A673 (cell line): ENCODE data around the gene ITPR1. TPM values are rescaled to one million over a fixed set of nuclear protein-coding genes. Genes with fewer than 3 reads are reported as not detected.
A peak's percentile ranks its signal among the peaks of the same experiment; 100 is the strongest.

ENCODE experiments used
- BruUV-seq: library from RNA; stranded (reverse); fragments of 400-500 nt; replicated peaks from 2 replicates; lab custom pipeline; 2021; lab: Mats Ljungman, UMichigan
- CTCF ChIA-PET: fragments of 300-600 bp; sonication (Branson Sonifier 250); formaldehyde crosslinking; loops from one replicate; lab custom pipeline; 2022; ENCODE audit warnings: antibody characterized with exemption; lab: Charles Lee
- POLR2A ChIA-PET: fragments of 300-600 bp; sonication (Branson Sonifier 250); formaldehyde crosslinking; loops from one replicate; lab custom pipeline; 2022; ENCODE audit warnings: antibody characterized with exemption; ENCODE audit not compliant: low non-redundant PET; lab: Charles Lee
- DNase-seq: peaks from one replicate; pipeline ENCODE4 v3.0.0-alpha.2; 2015; ENCODE audit warnings: low spot score
- H3K27ac ChIP-seq: fragments of 200-600 bp; sonication (generic); 2 replicates; pipeline ENCODE4 v1.5.1; 2016; ENCODE audit warnings: mixed run types, low read depth, mild to moderate bottlenecking, mixed read lengths, antibody characterized with exemption, low read length; ENCODE audit not compliant: poor library complexity, severe bottlenecking
- H3K27me3 ChIP-seq: fragments of 200-600 bp; sonication (generic); replicated peaks from 2 replicates; pipeline ENCODE4 v1.6.1; 2017; ENCODE audit warnings: mixed run types, low read depth, mild to moderate bottlenecking, mixed read lengths, antibody characterized with exemption, low read length; ENCODE audit not compliant: insufficient read depth, poor library complexity
- H3K36me3 ChIP-seq: fragments of 200-600 bp; sonication (generic); 2 replicates; pipeline ENCODE4 v1.6.1; 2016; ENCODE audit warnings: mixed run types, mild to moderate bottlenecking, mixed read lengths, antibody characterized with exemption, low read length; ENCODE audit not compliant: insufficient read depth, poor library complexity, severe bottlenecking
- H3K4me1 ChIP-seq: fragments of 200-600 bp; sonication (generic); 2 replicates; pipeline ENCODE4 v1.6.1; 2017; ENCODE audit warnings: mixed run types, mild to moderate bottlenecking, mixed read lengths, antibody characterized with exemption, low read length; ENCODE audit not compliant: insufficient read depth, poor library complexity, severe bottlenecking
- H3K4me3 ChIP-seq: fragments of 200-600 bp; sonication (generic); 2 replicates; pipeline ENCODE4 v1.5.1; 2016; ENCODE audit warnings: low read depth, mixed run types, mild to moderate bottlenecking, mixed read lengths, low read length; ENCODE audit not compliant: poor library complexity, severe bottlenecking
- H3K9me3 ChIP-seq: fragments of 200-600 bp; sonication (generic); 2 replicates; pipeline ENCODE4 v1.6.1; 2016; ENCODE audit warnings: mixed run types, low read depth, mild to moderate bottlenecking, mixed read lengths, antibody characterized with exemption, low read length; ENCODE audit not compliant: poor library complexity, severe bottlenecking
- EZH2 ChIP-seq: fragments of 200-600 bp; sonication (generic); IDR thresholded peaks from 2 replicates; pipeline ENCODE4 v1.6.1; 2017; ENCODE audit warnings: borderline replicate concordance, low read depth, mild to moderate bottlenecking, mixed read lengths, antibody characterized with exemption, low read length; ENCODE audit not compliant: poor library complexity, severe bottlenecking
- intact Hi-C: fragments of 100-400 bp; cut with micrococcal nuclease; formaldehyde crosslinking; loops from one replicate; pipeline ENCODE4 v1.10.0; 2022; ENCODE audit not compliant: unreplicated experiment
- total RNA-seq: library from RNA; stranded (reverse); gene quantifications from 2 replicates; pipeline ENCODE4 v1.2.3, GENCODE V29; 2021
- TF ChIP-seq, protein P1 (sequence below): fragments of 300-800, 200-600 bp; sonication (generic); conservative IDR thresholded peaks from 2 replicates; pipeline ENCODE4 v1.5.1; 2017; ENCODE audit warnings: low read depth, mild to moderate bottlenecking, antibody characterized with exemption, low read length, moderate library complexity, mixed read lengths

Gene ITPR1
- total RNA-seq, 1 experiment from 2014 or later, result 8.6 TPM

DNA sequence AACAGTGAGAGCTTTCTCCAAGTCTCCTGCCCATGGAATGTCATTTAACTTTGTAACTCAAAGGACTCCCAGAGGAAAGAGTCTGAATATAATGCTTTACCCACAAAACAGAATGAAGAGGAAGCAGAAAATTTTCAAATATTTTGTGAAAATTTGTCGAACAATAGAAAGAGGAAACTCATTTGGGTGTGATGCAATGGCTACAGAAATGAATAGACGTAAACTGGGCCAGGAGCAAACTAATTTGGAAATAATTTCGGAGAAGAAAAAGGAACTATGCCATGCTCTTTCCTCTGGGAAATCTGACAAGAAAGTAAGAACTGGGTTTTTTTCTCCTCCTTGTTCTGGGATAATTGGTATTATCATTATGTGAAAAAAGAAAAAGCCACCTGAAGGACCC lies 14.9 kb upstream of the ITPR1 start:
- intact Hi-C loops, result no loop called here
- BruUV-seq, result no TSS peak

DNA sequence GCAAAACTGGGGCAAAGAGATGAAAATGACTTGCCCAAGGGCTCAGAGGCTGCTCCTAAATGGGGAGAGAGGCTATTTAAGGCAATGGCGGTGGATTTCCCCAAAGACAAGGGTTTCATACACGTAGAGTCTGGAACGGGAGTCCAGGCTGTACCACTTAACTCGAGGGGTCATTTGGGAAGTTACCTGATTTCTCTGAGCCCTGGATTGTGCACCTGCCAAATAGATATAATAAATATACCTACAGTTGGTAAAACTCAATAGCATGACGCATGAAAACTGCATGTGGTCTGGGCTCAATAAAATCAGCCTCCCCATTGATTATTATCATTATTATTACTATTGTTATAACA lies 1.3 kb upstream of the ITPR1 start:
- TF ChIP-seq, protein P1, sequence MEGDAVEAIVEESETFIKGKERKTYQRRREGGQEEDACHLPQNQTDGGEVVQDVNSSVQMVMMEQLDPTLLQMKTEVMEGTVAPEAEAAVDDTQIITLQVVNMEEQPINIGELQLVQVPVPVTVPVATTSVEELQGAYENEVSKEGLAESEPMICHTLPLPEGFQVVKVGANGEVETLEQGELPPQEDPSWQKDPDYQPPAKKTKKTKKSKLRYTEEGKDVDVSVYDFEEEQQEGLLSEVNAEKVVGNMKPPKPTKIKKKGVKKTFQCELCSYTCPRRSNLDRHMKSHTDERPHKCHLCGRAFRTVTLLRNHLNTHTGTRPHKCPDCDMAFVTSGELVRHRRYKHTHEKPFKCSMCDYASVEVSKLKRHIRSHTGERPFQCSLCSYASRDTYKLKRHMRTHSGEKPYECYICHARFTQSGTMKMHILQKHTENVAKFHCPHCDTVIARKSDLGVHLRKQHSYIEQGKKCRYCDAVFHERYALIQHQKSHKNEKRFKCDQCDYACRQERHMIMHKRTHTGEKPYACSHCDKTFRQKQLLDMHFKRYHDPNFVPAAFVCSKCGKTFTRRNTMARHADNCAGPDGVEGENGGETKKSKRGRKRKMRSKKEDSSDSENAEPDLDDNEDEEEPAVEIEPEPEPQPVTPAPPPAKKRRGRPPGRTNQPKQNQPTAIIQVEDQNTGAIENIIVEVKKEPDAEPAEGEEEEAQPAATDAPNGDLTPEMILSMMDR, result no peak
- no peak for TF ChIP-seq EZH2
- no peaks in the 10 kb centered on the region for H3K9me3 ChIP-seq
- peaks cover 3% of the 10 kb centered on the region for H3K4me1 ChIP-seq
- H3K36me3 ChIP-seq, result no peaks in the 10 kb centered on the region
- H3K4me3 ChIP-seq, result peak overlapping the region; percentile 66
- H3K27me3 ChIP-seq, result peaks cover 33% of the 10 kb centered on the region
- BruUV-seq, result no TSS peak
- CTCF ChIA-PET, result no interaction called here
- POLR2A ChIA-PET, result no interaction called here
- intact Hi-C loops, result loop anchor here (5.0 kb wide), 1 partner anchor 140 kb away; no protein-coding TSS in a partner anchor
- H3K27ac ChIP-seq, result no peak overlapping the region
- peak; percentile 8 for DNase-seq

More for the DNA sequence above, 14.9 kb upstream of the ITPR1 start:
- H3K4me3 ChIP-seq, result no peak overlapping the region
- no peaks in the 10 kb centered on the region for H3K4me1 ChIP-seq
- CTCF ChIA-PET, result no interaction called here
- no peaks in the 10 kb centered on the region for H3K36me3 ChIP-seq
- TF ChIP-seq EZH2, result no peak
- TF ChIP-seq, protein P1, result no peak
- DNase-seq, result no peak
- no peaks in the 10 kb centered on the region for H3K9me3 ChIP-seq
- H3K27me3 ChIP-seq, result peaks cover 6% of the 10 kb centered on the region
- POLR2A ChIA-PET, result no interaction called here
- no peak overlapping the region for H3K27ac ChIP-seq

DNA sequence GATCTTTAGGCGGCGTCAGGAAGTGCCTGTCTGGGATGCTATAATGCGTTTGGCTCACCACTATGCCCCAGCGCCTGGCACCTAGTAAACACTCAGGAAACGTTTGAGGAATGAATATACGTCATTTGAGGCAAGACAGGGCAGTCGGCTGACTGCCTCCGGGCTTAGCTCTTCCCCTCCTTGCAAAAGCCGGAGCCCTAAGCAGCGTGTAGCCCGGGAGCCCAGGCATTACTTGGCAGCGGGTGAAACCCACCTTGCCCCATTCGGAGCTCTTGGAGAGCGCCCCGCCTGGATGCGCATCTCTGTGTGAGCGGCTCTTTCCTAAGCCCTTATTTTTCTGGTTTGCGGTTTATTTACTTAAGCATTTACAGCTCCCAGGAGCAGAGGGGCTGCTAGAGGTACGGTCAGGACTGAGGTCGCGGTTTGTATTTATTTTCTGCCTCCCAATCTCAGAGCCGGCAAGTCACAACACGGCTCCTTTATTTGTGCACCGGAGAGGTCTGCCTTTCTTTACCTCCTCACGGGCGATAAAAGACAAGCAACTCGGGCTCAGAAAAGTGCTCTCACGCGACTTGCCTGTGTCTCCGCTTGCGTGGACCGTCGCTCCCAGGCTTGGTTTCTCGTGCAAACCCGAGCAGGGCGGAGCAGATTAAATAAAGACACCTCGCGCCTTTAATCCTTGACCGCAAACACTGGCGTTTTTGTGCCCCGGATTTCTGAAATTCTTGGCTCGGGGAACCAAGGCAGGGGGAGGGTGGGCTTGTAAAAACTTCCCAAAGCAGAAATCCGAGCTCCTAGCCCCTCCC lies 737 bp upstream of the ITPR1 start:
- POLR2A ChIA-PET, result interaction anchor here (0.5 to 0.6 kb wide), 3 partner anchors 24 to 138 kb away, joined by 3 to 6 read pairs (median 4); no protein-coding TSS in a partner anchor
- TF ChIP-seq, protein P1, result peak; percentile 12; the same call in 1 of the 2 replicates
- TF ChIP-seq EZH2, result no peak
- H3K27ac ChIP-seq, result peak overlapping the region; percentile 53
- no TSS peak for BruUV-seq
- H3K4me3 ChIP-seq, result peak overlapping the region; percentile 66
- no peaks in the 10 kb centered on the region for H3K36me3 ChIP-seq
- peaks cover 3% of the 10 kb centered on the region for H3K4me1 ChIP-seq
- CTCF ChIA-PET, result interaction anchor here (1.2 kb wide), 1 partner anchor 142 kb away, joined by 13 read pairs; no protein-coding TSS in a partner anchor
- intact Hi-C loops, result loop anchor here (5.0 kb wide), 1 partner anchor 140 kb away; no protein-coding TSS in a partner anchor
- H3K9me3 ChIP-seq, result no peaks in the 10 kb centered on the region
- DNase-seq, result peak; percentile 56
- peaks cover 31% of the 10 kb centered on the region for H3K27me3 ChIP-seq
